ENCODE data around the gene URB1. TPM values are rescaled to one million over a fixed set of nuclear protein-coding genes. Genes with fewer than 3 reads are reported as not detected.

The URB1 gene
- total RNA-seq, 1 donor from 2014 or later = 11.6 TPM

GRCh38 chr21:32347977-32348376 is 44.8 kb downstream of the URB1 start:
- no peak for DNase-seq (ENCODE audit: low read depth)
- H3K4me3 ChIP-seq (ENCODE audit: low read depth, low read length) = no peak overlapping the region
- no peak for TF ChIP-seq CTCF (conservative IDR thresholded peaks at IDR 0.05; ENCODE audit: low read depth, low read length)

- DNase-seq (ENCODE audit: low read depth) = no peak
- TF ChIP-seq CTCF (conservative IDR thresholded peaks at IDR 0.05; ENCODE audit: low read depth, low read length) = no peak
- H3K4me3 ChIP-seq (ENCODE audit: low read depth, low read length) = no peak overlapping the region
Observed at GRCh38 chr21:32347351-32347750, 45.5 kb downstream of the URB1 start.

DNA sequence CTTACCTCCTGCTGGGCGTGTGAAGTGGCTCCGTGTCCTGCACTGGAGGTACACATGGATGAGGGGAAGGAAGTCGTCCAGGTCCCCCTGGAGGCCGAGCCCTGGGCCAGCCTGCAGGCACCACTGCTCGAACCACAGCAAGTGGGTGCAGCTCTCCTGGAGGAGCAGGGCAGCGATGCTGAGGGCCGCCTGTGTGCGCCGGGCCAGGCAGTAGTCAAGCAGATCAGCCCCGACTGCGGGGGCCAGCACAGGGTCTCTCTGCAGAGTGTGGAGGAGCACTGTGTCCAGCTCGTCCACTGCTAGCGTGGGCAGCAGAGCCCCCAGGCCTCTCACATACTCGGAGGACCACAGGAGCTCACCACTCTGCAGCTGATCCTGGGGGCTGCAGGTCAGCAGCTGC is 45.9 kb downstream of the URB1 start:
- no peak for DNase-seq (ENCODE audit: low read depth)
- TF ChIP-seq CTCF (conservative IDR thresholded peaks at IDR 0.05; ENCODE audit: low read depth, low read length) = no peak
- no peak overlapping the region for H3K4me3 ChIP-seq (ENCODE audit: low read depth, low read length)

DNA sequence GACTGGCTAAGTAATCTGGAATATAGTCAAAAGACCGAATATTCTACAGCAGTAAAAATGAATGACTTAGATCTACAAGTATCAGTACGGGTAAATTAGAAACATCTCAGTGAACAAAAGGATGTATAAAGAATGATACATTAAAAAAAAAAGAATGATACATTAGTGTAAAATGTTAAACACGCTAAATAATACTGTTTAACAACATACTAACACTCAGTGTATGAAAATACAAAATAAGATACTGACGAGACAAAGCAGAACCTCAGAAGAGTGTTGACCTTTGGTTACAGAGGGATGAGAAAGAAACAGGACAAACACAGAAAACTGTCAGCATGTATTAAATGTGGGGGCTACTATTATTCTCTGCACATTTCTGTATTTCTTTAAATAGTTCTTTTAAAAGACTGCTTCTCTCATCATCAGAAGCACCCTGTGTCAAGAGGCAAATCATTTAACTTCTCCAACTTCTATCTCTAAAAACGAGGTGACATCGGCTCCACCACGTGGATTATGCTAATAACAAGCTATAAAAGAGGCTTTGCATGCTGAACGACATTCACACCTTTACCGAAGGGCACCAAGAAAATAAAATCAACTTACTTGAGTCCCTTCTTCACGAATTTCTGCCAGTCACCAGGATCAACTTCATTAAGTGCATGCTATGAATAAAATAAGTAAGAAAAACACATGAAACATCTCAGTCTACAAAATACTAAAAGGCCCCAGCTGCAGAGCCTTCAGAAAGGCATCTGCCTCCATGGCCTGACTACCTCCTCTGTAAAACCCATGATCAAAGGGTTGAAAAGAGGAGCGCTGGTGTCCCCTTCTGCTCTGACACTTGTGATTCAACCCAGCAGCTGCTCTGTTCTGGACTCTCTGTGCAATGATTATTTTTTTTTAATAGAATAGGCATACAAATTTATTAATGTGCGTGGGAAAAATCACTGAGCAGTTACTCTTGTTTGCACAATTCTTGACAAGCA is 51.7 kb downstream of the URB1 start:
- no peak for DNase-seq (ENCODE audit: low read depth)
- no peak overlapping the region for H3K4me3 ChIP-seq (ENCODE audit: low read depth, low read length)
- no peak for TF ChIP-seq CTCF (conservative IDR thresholded peaks at IDR 0.05; ENCODE audit: low read depth, low read length)

DNA sequence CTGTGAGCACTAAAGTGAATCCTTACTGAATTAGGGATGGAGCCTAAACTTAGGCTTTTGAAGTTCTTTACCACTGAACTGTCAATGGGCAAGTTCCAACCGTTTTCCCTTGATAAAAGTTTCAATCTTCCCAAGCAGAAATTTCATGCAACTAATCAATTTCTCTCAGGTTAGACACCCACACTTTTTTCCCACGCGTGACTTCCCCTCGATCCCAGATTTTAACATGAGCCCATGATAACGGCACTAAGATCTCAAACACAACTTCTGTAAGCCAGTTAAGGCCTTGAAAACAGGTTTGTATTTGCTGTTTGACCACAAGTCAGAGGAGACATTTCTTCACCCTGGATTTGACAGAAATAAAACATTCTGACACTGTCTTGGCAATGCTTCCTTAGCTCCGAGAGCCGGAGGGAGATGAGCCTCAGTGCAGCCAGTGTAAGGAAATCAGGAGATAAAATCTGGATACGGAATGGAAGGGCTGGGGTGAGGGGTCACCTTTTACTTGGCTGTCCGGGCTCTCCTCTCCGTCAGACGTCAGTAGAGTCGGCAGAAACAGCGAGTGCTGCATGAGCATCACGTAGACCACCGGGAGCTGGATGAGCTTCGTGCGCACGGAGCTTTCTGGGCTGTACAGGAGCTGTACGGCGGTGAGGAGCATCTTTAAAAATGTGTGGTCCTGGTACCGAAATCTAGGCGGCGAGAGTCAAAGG is 54.4 kb downstream of the URB1 start:
- DNase-seq (ENCODE audit: low read depth) = no peak
- no peak overlapping the region for H3K4me3 ChIP-seq (ENCODE audit: low read depth, low read length)
- TF ChIP-seq CTCF (conservative IDR thresholded peaks at IDR 0.05; ENCODE audit: low read depth, low read length) = no peak

GRCh38 chr21:32337206-32337605 is 55.6 kb downstream of the URB1 start:
- TF ChIP-seq CTCF (conservative IDR thresholded peaks at IDR 0.05; ENCODE audit: low read depth, low read length) = no peak
- DNase-seq (ENCODE audit: low read depth) = no peak

More at GRCh38 chr21:32337206-32337605, 55.6 kb downstream of the URB1 start:
- H3K4me3 ChIP-seq (ENCODE audit: low read depth, low read length) = no peak overlapping the region

All from epithelial cell of proximal tubule (primary cell).